Activated T-helper 1 cell treated with Interleukin-2 at 50 U/mL for 16 hours (primary cell): ENCODE data around the gene H3-3A.
"Not testable (repeated sequence)": the region's sequence is repeated elsewhere in the genome, so short reads cannot be mapped to it uniquely, and the experiment has no call there.

ENCODE experiments used
- DNase-seq: peaks from one replicate; pipeline ENCODE4 v3.0.0-alpha.2; 2020; ENCODE audit warnings: low read depth

H3-3A gene

DNA sequence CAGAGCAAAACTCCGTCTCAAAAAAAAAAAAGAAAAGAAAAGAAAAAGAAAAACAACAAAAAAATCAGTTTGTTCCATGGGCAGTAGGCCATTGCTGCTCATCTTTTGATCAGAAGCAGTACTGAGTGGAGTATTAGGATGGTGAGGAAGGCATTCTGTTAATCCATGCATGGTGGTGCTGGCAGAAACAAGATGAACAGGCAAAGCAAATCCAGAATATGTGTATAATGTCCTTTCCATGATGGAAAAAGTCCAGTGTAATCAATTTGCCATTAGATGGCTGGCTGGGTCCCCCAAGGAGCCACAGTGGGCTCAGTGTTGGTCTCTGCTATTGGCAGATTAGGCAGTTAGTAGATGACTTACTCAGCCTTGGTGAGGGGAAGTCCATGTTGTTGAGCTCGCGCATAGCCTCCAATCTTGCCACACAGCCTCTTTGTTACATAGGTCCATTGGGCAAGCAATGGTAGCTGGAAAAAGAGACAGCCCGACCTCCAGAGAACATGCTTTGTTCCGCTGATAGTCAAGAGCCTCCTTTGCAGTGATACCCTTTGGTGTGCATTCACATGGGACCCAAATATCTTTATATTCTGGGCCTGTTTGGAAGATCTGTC is 23.3 kb downstream of the H3-3A start:
- DNase-seq: no peak

- DNase-seq: no peak
Observed at GRCh38 chr1:226086776-226087175, 24.3 kb downstream of the H3-3A start.

DNA sequence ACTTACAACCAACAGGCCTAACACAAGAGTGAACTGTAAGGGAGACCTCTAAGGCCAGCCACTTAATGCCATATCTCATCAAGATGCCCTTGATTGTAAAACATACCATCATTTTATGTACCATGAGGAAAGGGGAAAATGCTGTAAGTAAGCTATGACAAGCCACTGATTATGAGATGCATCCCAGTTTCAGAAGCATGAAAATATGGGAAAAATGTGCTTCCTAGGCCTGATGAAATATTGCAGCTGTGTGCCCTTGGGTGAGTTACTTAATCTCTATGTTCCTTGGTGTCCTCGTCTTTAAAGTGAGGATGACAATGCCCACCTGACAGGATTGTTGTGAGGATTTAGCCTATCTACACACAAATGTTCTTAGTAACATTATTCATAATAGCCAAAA is 28.9 kb downstream of the H3-3A start:
- DNase-seq: no peak

DNA sequence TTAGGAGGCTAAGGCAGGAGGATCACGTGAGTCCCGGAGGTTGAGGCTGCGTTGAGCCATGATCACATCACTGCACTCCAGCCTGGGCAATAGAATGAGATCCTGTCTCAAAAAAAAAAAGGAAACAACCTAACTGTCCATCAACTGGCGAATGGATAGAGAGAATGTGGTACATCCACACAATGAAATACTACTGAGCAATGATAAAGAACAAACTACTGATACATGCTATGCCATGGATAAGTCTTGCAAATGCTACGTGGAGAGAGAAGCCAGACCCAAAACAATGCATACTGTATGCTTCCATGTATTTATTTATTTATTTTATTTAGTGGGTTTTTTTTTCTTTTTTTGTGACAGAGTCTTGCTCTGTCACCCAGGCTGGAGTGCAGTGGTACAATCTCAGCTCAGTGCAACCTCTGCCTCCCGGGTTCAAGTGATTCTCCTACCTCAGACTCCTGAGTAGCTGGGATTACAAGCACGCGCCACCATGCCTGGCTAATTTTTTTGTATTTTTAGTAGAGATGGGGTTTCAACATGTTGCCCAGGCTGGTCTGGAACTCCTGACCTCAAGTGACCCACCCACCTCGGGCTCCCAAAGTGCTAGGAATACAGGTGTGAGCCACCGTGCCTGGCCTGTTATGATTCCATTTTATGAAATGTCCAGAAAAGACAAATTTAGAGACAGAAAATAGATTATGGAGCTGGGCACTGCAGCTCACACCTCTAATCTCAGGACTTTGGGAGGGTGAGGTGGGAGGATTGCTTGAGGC is 29.7 kb downstream of the H3-3A start:
- not testable (repeated sequence) for DNase-seq

- DNase-seq: no peak
Observed at GRCh38 chr1:226092965-226093364, 30.4 kb downstream of the H3-3A start.

GRCh38 chr1:226093621-226094020 is 31.1 kb downstream of the H3-3A start:
- no peak for DNase-seq

DNA sequence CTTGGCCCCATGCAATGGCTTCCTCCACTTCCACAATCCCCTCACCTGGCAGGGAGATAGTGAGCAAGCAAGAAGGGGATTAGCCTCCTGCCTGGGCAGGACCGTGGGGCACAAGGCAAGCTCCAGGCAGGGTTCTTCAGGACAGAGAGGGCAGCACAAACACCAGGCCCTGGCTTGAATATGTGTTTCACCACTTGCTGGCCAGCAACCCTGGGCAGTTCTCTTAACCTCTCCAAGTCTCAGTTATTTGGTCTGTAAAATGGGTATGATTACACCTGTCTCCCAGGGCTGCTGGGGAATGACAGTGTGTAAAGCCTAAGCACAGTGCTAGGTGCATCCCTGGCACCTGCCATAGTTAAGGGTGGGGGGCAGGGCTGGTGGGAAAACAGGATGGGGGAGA is 31.9 kb downstream of the H3-3A start:
- no peak for DNase-seq

DNA sequence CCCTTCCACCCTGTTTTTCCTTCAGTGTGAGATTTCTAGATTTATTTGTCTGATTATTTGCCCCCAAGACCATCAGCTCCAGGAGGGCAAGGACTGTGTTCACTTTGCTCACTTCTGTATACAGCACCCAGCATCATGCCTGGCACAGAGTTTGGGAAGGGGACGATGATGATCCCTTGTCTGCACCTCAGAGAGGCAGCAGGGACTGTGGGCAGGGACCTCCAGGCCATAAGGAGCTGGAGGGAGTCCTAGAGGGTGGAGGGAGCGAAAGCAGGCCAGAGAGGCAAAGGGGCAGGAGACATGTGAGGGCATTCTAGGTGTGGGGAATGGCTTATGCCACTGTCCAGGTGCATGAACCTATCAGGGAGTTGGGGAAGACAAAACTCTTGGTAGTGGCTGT is 32.8 kb downstream of the H3-3A start:
- DNase-seq: no peak

DNA sequence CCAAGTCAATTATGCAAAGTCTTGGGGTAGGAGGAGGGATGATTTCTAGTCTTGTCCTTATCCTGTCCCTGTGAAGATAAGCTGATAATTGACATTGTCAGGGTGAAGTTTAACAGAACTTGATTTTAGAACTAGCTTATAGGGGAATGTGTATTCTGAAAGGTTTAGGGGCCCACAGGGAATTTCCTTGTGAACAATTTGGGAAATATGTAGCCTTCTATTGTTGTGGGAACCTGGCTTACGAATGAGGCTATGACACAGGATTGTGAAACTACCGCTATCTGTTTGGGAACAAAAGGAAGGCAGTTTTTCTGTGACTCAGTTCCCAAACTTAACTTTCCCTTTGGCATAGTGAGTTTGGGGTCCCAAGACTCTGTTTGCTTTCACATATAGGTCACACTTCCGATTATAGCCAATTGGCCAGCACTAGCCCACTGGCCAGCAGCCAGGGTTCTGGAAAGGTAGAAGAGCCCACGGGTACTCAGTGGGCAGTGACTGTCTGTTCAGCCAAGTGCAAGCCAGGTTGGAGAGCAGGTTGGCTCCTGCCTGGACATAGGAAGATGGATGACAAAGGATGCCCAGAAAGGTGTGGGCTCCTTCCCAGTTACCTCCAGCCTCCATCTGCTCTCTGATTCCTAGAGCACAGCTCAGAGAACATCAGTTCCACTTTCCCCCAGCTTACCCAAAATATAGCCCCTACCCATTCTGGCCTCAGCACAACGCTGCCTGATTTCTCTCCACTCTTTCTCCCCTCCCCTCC is 35.5 kb downstream of the H3-3A start:
- DNase-seq: no peak

DNA sequence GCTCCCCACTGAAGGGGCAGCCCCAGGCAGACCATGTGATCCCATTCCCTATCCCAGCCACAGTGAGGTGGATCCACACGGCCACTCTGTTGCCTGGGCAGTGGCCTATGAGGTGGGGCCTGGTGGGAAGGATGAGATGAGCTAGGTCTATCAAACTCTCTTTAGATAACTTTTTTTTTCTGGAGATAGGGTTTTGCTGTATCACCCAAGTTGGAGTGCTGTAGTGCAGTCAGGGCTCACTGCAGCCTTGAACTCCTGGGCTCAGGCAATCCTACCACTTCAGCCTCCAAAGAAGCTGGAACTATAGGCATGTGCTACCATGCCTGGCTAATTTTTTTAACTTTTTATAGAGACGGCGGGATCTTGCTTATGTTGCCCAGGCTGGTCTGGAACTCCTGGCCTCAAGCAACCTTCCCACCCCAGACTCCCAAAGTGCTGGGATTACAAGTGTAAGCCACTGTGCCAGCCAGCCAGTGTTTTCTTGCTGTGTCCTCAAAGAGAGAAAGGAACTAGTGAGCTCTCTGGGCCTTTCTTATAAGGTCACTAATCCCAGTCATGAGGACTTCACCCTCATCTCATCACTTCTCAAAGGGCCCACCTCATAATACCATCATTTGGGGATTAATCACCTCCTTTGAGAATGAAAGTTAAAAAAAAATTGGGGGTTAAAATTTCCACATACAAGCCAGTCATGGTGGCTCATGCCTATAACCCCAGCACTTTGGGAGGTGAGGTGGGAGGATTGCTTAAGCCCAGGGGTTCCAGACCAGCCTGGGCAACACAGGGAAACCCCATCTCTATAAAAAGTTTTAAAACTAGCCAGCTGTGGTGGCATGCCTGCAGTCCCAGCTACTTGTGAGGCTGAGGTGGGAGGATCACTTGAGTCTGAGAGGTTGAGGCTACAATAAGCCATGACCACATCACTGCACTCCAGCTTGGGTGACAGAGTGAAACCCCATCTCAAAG is 36.6 kb downstream of the H3-3A start:
- DNase-seq: no peak

DNA sequence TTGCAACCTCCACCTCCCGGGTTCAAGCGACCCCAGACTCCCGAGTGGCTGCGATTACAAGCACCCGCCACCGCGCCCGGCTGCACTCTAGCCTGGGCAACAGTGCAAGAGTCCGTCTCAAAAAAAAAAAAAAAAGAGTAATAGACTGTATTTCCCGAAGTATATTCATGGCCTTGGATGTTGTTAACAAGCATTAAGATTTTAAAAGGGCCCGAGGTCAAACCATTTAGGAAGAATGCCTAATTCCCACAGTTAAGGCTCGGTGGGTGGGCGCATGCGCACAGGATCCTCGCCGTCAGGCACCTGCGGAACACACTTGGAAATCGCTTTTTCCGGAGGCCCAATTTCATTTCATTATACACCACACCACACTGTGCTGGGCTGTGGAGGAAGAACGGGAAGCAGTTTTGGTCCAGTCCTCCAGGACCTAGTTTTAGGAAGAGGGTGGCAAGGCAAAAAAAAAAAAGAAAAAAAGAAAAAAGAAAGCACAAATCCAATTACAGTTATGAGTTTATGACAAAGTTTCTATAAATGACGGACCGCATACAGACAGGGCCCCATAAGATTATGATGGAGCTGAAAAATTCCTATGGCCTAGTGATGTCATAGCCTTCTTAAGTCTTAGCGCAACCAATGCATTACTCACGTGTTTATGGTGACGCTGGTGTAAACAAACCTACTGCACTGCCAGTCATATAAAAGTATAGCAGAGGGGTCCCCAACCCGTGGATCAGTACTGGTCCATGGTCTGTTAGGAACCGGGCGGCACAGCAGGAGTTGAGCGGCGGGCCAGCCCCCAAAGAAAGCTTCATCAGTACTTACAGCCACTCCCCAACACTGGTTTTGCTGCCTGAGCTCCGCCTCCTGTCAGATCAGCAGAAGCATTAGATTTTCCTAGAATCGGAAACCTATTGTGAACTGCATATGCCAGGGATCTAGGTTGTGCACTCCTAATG is 38.2 kb downstream of the H3-3A start:
- DNase-seq: no peak

DNA sequence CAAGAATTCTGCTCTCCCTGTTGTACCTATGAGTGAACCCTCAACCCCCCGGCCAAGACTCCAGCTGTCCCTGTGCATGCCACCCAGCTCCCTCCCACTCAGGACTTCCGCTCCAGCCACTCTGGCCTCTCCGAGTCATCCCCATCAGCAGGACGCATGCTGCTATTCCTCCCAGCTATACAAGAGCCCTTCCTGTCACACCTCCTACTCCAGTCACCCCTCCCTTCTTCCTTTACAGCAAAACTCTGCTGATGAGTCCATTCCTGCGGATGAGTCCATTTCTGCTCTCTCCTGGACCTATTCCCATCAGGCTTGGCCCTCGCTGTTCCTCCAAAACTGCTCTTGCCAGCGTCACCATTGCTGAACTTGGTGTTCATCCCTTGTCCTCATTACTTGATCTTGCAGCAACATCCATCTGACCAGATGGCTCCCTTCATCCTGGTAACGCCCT is 42.2 kb downstream of the H3-3A start:
- DNase-seq: no peak

DNA sequence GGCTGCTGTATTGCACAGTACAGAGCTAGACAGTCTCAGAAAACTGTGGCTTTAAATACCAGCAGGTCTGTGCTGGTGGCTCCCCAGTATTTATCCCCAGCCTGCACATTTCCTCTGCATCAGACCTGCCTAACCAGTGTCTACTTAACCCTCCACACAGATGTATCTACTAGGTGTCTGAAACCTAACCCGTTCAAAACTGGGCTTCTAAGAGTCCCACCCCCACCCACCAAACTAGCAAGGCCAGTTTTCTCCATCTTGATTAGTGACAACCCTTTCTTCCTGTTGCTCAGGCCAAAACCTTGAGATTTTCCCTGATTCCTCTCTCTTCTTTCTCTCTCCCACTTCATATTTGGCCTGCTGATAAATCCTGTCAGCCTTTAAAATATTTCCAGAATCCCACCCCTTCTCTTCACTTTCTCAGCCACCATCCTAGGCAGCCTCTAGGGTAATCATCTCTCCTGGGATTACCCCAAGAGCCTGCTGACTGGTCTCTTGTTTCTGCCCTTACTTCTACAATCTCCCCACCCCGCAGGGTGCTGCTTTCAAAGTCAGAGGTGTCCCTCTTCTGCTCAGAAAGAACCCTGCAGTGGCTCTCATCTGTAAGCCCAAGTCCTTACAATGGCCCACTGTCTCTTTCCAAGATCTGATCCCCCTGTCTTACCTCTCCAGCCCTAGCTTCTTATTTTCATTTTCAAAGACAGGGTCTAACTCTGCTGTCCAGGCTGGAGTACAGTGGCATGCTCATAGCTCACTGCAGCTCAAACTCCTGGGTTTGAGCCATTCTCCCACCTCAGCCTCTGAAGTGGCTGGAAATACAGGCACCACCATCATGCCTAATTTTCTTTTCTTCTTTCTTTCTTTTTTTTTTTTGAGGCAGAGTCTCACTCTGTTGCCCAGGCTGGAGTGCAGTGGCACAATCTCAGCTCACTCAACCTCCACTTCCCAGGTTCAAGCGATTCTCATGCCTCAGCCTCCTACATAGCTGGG is 45.2 kb downstream of the H3-3A start:
- DNase-seq: no peak

- no peak for DNase-seq
Observed at GRCh38 chr1:226108935-226109828, 46.7 kb downstream of the H3-3A start.

GRCh38 chr1:226109829-226110248 is 47.3 kb downstream of the H3-3A start:
- peak; percentile 61 for DNase-seq

DNA sequence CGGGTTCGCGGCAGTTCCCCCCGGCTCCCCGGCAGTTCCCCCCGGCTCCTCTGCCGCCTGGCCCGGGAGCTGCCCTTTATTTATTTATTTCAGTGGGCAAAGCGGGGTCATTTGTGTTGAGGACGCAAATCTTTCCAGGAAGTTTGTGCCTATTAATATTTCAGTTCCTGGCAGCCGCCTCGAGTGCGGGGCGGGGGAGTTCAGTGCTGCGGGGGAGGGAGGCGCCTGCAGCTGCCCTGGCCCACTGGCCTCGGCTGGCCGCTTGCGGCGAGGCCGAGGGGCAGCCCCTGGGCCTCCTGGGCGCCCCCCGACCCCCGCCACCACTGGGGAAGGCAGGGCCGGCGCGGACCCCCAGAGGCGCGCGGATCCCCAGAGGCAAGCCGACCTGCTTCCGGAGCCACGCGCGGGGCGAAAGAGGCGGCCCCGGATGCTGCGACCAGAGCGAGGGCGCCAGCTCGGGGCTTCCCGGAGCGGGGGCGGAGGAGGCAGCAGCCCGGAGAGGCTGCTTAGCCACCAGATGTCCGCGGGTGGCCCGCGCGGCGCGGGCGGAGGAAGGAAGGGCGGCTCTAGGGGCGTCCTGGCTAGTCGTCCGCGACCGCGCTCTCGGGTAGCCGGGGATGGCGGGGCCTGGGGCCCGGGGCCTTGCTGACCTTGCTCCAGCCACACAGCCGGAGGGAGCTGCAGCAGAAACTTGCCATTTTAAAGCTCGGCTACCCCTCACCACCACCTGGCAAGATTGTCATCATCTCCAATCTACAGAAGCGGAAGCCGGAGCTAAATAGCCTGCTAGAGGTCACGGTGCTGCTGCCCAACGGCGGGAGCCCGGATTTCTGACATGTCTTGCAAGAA is 48.0 kb downstream of the H3-3A start:
- DNase-seq: peak; percentile 26

- DNase-seq: no peak
Observed at GRCh38 chr1:226111098-226111882, 48.8 kb downstream of the H3-3A start.
